Measurements from ENCODE around the gene ARHGEF39.

- no peak for TF ChIP-seq OSR1 (CRISPR knock-in tag; IDR thresholded peaks at IDR 0.05)
- TF ChIP-seq ZFP3 (CRISPR knock-in tag; IDR thresholded peaks at IDR 0.05), result no peak
- TF ChIP-seq TSHZ2 (CRISPR knock-in tag; IDR thresholded peaks at IDR 0.05), result no peak
- no peak for TF ChIP-seq RARB (CRISPR knock-in tag; IDR thresholded peaks at IDR 0.05)
- TF ChIP-seq SNAI2 (CRISPR knock-in tag; IDR thresholded peaks at IDR 0.05), result no peak
- TF ChIP-seq PATZ1 (CRISPR knock-in tag; IDR thresholded peaks at IDR 0.05; ENCODE audit: borderline replicate concordance), result no peak
- no peak for TF ChIP-seq ZC3H10 (CRISPR knock-in tag; IDR thresholded peaks at IDR 0.05)
- TF ChIP-seq ZNF565 (CRISPR knock-in tag; conservative IDR thresholded peaks at IDR 0.05; ENCODE audit: low read depth), result no peak
- no peak for TF ChIP-seq ZNF70 (CRISPR knock-in tag; IDR thresholded peaks at IDR 0.05)
- no peak for TF ChIP-seq TOX (CRISPR knock-in tag; IDR thresholded peaks at IDR 0.05; ENCODE audit: borderline replicate concordance)
- TF ChIP-seq ZFP30 (CRISPR knock-in tag; IDR thresholded peaks at IDR 0.05), result no peak
- no peak for TF ChIP-seq ARNTL (CRISPR knock-in tag; IDR thresholded peaks at IDR 0.05; ENCODE audit: borderline replicate concordance, low read depth)
- no peak for TF ChIP-seq CSDC2 (CRISPR knock-in tag; IDR thresholded peaks at IDR 0.05)
These were observed 2.9 kb upstream of the ARHGEF39 start for GRCh38 chr9:35667939-35668338.
